BJ (cell line): ENCODE results near the gene HINT1. TPM values are rescaled to one million over a fixed set of nuclear protein-coding genes. Genes with fewer than 3 reads are reported as not detected.

Experiments
- CTCF ChIA-PET: fragments of 350-600 bp; formaldehyde crosslinking; extraction: SDS; loops from one replicate; lab custom pipeline; 2021; ENCODE audit warnings: antibody characterized with exemption, inconsistent platforms; lab: Yijun Ruan, JAX
- POLR2A ChIA-PET: fragments of 300-600 bp; sonication (Branson Sonifier 250); formaldehyde crosslinking; extraction: SDS; loops from one replicate; lab custom pipeline; 2021; ENCODE audit warnings: antibody characterized with exemption; lab: Charles Lee
- DNase-seq: peaks from one replicate; pipeline ENCODE4 v3.0.0-alpha.2; 2011; ENCODE audit warnings: low read depth
- H3K27me3 ChIP-seq: 2 replicates; pipeline ENCODE4 v1.6.0; 2011; ENCODE audit warnings: low read length; ENCODE audit not compliant: control insufficient read depth, insufficient read depth
- H3K36me3 ChIP-seq: 2 replicates; pipeline ENCODE4 v1.5.1; 2011; ENCODE audit warnings: low read length; ENCODE audit not compliant: control insufficient read depth, insufficient read depth
- H3K4me3 ChIP-seq: 2 replicates; pipeline ENCODE4 v1.5.1; 2011; ENCODE audit warnings: low read depth, mild to moderate bottlenecking, control low read depth, low read length
- CTCF ChIP-seq: IDR thresholded peaks from 2 replicates; pipeline ENCODE4 v1.5.1; 2011; ENCODE audit warnings: low read depth, mild to moderate bottlenecking, control low read depth, inconsistent platforms, low read length, moderate library complexity; ENCODE audit not compliant: insufficient read depth
- polyA plus RNA-seq: library from polyadenylated mRNA; depleted of rRNA; stranded (reverse); fragments of >200 nt; gene quantifications from 2 replicates; pipeline ENCODE4 v1.2.3, GENCODE V29; 2011

HINT1 gene
- polyA plus RNA-seq, 1 experiment: 335 TPM

GRCh38 chr5:131151216-131151615 lies 13.8 kb downstream of the HINT1 start:
- DNase-seq: no peak
- TF ChIP-seq CTCF: no peak
- POLR2A ChIA-PET: no interaction called here
- Histone ChIP-seq H3K36me3 (no peaks in the 10 kb centered on the region), H3K27me3 (no peaks in the 10 kb centered on the region), H3K4me3 (no peak overlapping the region)
- CTCF ChIA-PET: no interaction called here

GRCh38 chr5:131150408-131150807 lies 14.6 kb downstream of the HINT1 start:
- Histone ChIP-seq H3K4me3 (no peak overlapping the region), H3K27me3 (no peaks in the 10 kb centered on the region), H3K36me3 (no peaks in the 10 kb centered on the region)
- ChIA-PET CTCF (no interaction called here), POLR2A (no interaction called here)
- no peak for TF ChIP-seq CTCF
- DNase-seq: no peak

- no peak for DNase-seq
- H3K4me3 ChIP-seq: no peak overlapping the region
- CTCF ChIA-PET: no interaction called here
- POLR2A ChIA-PET: no interaction called here
- no peaks in the 10 kb centered on the region for H3K27me3 ChIP-seq
- no peak for TF ChIP-seq CTCF
- no peaks in the 10 kb centered on the region for H3K36me3 ChIP-seq
Observed at GRCh38 chr5:131148835-131149234, 16.2 kb downstream of the HINT1 start.

- Histone ChIP-seq H3K4me3 (no peak overlapping the region), H3K27me3 (no peaks in the 10 kb centered on the region), H3K36me3 (no peaks in the 10 kb centered on the region)
- no peak for DNase-seq
- POLR2A ChIA-PET: no interaction called here
- CTCF ChIA-PET: no interaction called here
- no peak for TF ChIP-seq CTCF
Observed at GRCh38 chr5:131147258-131147657, 17.8 kb downstream of the HINT1 start.

- CTCF ChIA-PET: no interaction called here
- DNase-seq: no peak
- no peak overlapping the region for H3K4me3 ChIP-seq
- no peaks in the 10 kb centered on the region for H3K27me3 ChIP-seq
- H3K36me3 ChIP-seq: no peaks in the 10 kb centered on the region
- TF ChIP-seq CTCF: no peak
- POLR2A ChIA-PET: no interaction called here
Observed at GRCh38 chr5:131142970-131143617, 22.0 kb downstream of the HINT1 start.
